ENCODE measurements around the gene KRT81.
"Not testable (repeated sequence)": the region's sequence is repeated elsewhere in the genome, so short reads cannot be mapped to it uniquely, and the experiment has no call there.

KRT81 gene

GRCh38 chr12:52295663-52296062 is 4.3 kb upstream of the KRT81 start:
- no peak for DNase-seq

GRCh38 chr12:52294803-52295202 is 3.5 kb upstream of the KRT81 start:
- no peak for DNase-seq

DNA sequence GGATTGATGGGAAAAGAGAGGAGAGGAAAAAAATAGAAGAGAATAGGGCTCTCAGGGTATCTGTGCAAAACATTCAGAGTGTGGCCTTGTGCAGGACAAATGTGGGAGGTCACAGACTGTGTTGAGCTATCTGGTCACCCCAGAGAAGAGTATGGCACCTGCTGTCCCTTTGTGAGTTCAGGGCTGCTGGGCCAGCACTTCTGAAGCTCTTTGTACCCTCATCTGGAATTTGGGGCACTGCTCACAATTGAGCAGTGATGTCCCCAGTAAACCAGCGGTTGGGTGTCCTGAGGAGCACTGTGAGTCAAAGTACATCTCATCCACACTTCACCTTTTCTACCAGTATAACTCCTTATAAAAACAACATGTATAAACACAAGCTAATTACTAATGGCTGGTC is 2.6 kb upstream of the KRT81 start:
- no peak for DNase-seq

GRCh38 chr12:52290483-52291134 is 725 bp downstream of the KRT81 start:
- not testable (repeated sequence) for DNase-seq

DNA sequence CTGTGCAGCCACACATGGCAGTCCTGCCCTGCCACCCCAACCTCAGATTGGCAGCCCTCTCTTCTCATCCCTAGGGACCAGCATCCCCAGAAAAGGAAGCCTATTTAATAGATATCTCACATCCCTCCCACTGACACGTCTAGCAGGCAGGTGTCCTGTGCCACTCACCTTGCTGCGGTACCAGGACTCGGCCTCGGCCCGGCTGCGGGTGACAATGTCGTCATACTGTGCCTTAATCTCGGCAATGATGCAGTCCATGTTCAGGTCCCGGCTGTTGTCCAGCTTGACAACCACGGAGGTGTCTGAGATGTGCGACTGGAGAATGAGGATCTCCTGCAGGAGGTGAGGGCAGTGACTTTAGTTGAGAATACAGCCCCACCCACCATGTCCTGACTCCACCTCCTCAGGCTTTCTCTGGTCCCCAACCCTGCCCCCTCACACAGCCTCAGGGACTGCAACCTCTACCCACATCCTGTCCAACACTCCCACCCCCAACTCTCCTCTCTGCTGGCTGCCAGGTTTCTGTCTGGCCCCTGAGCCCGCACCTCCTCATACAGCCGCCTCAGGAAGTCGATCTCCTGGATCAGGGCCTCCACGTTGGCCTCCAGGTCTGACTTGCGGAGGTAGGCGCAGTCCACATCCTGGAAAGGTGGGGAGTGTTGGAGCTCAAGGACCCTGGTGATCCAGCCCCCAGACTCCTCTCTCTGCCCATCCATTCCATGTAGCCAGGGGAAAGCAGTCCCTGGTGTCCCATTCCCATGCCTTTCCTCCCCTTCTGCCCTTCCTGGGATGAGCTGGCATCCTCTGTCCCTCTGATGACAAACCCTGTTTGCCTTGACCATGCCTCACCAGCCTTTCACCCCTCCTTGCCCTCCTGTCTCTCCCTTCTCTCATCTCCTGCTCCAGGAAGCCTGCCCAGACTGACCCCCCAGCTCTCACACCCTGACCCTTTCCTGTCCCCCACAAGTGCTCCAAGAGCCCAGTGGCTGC is 3.2 kb downstream of the KRT81 start:
- DNase-seq = not testable (repeated sequence)

DNA sequence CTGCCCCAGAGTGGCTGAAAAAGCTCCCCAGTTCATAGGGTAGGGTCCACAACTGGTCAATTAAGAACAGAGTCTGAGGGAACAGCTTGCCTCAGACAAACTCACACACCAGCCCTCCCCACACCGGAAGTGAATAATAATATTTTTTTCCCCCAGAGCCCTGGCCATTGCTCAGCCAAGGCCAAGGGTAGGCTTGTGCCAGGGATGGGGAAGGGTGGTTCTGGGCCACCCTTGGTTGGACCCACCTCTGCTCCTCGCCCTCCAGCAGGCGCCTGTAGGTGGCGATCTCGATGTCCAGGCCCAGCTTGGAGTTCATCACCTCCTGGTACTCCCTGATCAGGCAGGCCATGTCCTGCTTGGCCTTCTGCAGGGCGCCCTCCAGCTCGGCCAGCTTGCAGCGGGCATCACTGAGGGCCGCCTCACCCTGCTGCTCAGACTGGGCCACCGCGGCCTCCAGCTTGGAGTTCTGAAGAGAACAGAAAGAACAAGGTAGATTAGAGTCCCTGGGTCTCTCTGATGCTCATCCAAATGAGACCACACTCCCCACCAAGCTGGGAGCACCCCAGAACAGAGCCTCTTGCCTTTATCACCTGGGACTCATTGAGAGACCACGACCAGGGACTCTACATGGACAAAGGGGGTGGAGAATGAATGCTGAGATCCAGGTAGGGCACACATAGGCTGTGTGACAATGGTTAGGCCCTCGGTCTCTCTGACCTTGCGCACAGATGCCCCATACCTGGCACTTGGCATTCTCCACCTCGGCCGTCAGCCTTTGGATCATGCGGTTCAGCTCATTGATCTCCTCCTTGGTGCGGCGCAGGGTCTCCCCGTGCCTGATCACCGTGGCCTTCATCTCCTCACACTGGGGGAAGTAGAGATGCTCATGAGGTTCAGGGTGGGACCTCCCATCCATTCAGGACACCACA is 4.2 kb downstream of the KRT81 start:
- DNase-seq = not testable (repeated sequence)

- no peak for DNase-seq
Observed at GRCh38 chr12:52285851-52286530, 5.3 kb downstream of the KRT81 start.

DNA sequence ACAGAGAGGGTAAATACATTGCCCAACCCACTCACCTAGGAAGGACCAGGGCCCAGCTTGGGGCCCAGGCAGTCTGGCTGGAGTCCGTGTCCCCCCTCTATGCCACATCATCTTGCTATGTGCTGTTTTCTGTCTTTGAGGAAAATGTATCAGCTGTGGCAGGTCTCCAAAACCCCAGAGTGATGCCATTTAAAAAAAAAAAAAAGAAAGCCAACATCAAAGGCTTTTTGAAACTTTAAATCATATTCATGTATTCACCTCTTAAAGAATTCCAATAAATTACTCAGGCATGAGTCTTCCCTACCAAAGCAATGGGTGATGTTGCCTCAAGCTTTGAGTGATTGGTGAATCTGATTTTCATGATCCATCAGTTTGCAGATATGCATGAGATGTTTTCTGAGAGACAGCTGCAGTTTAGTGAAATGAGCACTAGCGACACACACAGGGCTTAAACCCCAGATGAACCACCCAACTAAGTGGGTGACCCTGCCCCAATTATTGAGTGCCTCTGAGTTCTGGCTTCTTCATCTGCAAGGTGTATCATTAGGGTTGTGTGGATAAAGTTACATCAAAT is 6.1 kb downstream of the KRT81 start:
- DNase-seq = no peak

DNA sequence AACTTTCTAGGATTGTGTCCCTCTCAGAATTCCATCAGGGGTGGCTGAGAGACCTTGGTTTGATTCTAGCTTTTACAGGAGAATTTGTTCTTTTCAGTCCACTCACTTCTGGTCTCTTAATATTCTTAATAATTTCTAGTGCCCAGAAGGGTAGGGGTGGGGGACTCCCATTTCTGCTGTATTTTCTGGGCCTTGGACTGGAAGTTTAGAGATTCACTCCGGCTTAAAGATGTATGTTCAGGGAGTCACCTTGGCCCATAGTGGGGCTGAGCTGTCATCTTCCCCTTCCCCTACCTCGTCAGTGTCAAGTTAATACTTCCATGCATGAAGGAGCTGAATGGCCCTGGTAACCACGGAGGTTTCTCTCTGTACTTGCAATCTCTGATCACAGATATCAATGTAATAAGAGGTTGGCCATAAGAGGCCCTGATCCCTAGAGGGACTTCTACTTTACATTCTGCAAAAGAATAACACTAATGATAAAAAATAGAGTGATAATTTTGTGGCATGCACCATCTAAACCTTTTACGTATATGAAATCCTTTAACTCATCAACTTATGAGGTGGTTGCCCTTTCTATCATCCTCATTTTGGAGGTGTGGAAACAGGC is 6.7 kb downstream of the KRT81 start:
- DNase-seq = no peak

DNA sequence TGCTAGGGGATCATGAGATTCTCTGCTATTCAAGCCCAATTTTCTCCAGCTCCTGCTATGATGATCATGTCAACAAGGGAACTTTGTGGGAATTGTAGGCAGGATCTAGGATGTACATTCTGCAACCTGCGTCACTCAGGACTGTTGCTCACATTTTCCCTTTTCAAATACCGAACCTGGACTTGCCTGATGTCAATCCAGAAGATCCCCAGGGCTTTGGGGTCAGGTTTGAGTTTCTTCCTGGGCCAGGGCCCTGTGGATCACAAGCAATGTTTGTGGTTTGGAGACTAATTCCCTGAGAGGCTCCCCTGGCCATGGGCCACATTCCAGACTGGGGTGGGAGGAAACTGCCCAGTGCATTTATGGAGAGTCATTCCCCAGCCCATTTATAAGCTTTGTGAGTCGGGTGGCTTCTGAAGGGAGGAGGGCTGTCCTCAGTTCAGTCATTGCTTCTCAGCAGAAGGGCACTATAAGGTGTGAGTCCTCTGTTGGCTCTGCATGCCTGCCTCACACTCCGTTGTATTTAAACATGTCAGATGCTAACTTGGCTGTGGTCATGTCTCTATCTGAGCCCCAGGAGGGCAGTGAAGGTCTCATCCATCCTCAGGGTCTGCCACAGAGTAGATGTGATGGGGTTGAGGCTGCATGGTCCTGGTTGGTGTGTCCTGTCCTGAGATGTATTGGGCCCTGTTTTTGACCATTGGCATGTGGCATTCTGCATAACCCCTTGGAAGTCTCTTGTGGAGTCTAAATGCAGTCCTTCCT is 10.4 kb downstream of the KRT81 start:
- DNase-seq = peak; percentile 74

GRCh38 chr12:52280319-52280795 is 11.0 kb downstream of the KRT81 start:
- no peak for DNase-seq

GRCh38 chr12:52279422-52280318 is 11.7 kb downstream of the KRT81 start:
- no peak for DNase-seq

GRCh38 chr12:52278575-52279421 is 12.5 kb downstream of the KRT81 start:
- DNase-seq = no peak

DNA sequence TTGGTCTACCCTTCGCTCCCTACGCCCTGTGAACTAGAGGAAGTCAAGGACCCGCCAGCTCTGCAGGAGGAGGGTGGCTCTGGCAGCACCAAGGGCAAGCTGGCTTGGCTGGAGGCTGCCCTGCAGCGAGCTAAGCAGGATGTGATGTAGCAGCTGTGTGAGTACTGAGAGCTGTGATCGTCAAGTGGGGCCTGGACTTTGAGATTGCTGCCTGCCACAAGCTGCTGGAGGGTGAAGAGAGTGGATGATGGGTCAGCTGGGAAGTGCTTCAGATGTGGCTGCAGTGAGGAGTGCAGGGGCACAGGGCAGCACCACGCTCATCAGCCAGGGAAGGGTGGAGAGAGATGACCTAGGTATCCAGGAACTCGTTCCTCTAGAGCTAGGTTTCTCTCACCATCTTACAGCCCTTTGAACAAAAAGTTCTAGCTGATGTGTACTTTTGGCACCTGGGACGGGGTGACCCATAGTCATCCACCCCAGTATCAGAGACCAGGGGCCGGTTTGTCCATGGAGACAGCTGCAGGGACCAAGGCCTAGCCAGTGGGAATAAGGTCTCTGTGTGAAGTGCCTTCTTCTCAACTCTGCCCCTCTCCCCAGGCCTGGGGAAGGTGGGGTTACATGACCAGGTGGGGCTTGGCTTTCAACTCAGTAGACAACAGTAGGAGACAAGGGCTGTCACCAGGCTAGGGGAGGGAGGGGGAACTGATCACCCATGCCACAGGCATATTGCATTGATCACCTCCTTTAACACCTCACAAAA is 13.7 kb downstream of the KRT81 start:
- no peak for DNase-seq

DNA sequence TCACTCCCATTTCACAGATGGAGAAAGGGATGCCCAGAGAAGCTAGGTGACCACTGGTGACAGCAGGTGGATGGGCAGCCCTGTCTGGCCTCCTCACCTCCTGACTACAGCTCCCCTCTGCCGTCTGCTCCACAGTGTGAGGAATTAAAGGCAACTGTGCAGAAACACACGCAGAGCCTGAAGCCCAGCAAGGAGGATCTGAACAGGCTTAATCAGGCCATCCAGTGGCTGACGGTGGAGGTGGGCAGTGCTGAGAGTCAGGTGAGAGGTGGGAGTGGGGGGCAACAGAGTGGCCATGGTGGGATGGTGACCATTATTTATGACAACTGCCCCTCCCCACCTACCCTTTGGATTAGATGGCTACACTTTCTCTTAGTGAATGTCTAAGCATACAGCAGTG is 15.6 kb downstream of the KRT81 start:
- DNase-seq = no peak

DNA sequence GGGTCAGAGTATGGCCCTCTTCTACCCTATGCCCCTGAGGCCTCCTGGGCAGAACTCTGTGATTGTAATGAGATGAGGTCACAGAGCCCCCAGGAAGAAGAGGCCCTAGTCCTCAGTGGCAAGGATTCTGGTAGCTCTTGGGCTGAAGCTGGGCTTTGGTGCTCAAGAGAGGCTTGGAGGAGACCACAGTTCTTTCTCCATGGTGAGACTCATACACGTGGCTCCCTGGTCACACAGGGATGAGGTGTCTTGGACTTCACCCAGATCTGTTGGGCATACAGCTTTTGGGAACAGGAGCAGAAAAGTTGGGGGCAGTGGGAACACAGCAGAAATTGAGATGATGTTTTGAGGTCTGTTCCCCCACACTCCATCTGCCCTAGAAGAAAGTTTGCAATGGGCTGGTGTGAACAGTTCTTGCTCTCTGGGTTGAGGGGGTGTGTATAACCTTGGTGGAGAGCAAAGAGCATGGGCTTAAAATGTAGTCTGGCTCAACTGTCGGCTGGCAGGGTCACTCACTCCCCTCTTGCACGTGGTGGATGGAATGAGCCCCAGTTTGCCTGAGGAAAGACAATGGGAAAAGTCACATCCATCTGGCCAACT is 16.7 kb downstream of the KRT81 start, which contains the start of gene KRT86:
Gene KRT86 (plus strand): TSS at position 125 of the 600 bp plus-strand sequence. CDS start 27,272 bp downstream, outside the sequence.
- DNase-seq = no peak

DNA sequence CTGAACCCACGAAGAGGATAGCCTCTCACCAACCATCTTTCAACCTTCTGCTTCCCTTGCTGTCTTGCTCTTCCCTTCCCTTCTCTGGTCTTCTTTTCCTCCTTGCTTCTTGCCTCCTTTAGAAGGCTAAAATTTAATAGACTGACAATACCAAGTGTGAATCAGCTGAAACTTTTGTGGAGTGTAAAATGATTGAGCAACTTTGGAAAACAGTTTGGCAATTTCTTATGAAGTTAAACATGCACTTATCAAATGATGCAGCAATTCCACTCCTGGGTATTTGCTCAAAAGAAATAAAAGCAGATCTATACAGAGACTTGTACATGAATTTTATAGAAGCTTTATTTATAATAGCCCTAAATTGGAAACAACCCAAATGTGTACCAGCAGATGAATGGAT is 20.2 kb downstream of the KRT81 start:
- DNase-seq = no peak
